Glutamatergic neuron (in vitro differentiated cells): ENCODE data around the gene NET1. TPM values are rescaled to one million over a fixed set of nuclear protein-coding genes. Genes with fewer than 3 reads are reported as not detected.

ENCODE experiments used
- DNase-seq: peaks from one replicate; pipeline ENCODE4 v3.0.0; 2022
- H3K27ac Mint-ChIP-seq: one replicate; pipeline ENCODE4 v1.8.0; 2020; ENCODE audit warnings: mild to moderate bottlenecking, mixed read lengths, inconsistent platforms; ENCODE audit not compliant: unreplicated experiment
- H3K27me3 Mint-ChIP-seq: one replicate; pipeline ENCODE4 v1.8.0; 2020; ENCODE audit warnings: mild to moderate bottlenecking, moderate library complexity, mixed read lengths, inconsistent platforms; ENCODE audit not compliant: unreplicated experiment
- H3K36me3 Mint-ChIP-seq: one replicate; pipeline ENCODE4 v1.8.0; 2020; ENCODE audit warnings: mild to moderate bottlenecking, mixed read lengths, inconsistent platforms; ENCODE audit not compliant: unreplicated experiment
- H3K4me1 Mint-ChIP-seq: one replicate; pipeline ENCODE4 v1.8.0; 2020; ENCODE audit warnings: mild to moderate bottlenecking, low read depth, mixed read lengths, inconsistent platforms; ENCODE audit not compliant: unreplicated experiment
- H3K4me3 Mint-ChIP-seq: one replicate; pipeline ENCODE4 v1.8.0; 2020; ENCODE audit warnings: mild to moderate bottlenecking, mixed read lengths, inconsistent platforms; ENCODE audit not compliant: unreplicated experiment
- H3K9me3 Mint-ChIP-seq: one replicate; pipeline ENCODE4 v1.8.0; 2020; ENCODE audit warnings: mild to moderate bottlenecking, moderate library complexity, mixed read lengths, inconsistent platforms; ENCODE audit not compliant: unreplicated experiment
- total RNA-seq: library from RNA; stranded (reverse); fragmentation: NEBNext Ultra II Directional; extraction: Animal tissue kit (Norgen Biotek cat#: 25700); gene quantifications from one replicate; pipeline ENCODE4 v1.2.1, GENCODE V29; 2021; ENCODE audit not compliant: unreplicated experiment
- TF ChIP-seq, protein P1 (sequence below): fragments of 200-600 bp; sonication (generic); IDR thresholded peaks from one replicate; pipeline ENCODE4 v1.5.0; 2021; ENCODE audit not compliant: partially characterized antibody, unreplicated experiment

The NET1 gene
- total RNA-seq, 1 donor from 2014 or later: 63.8 TPM

GRCh38 chr10:5390607-5391205 is 21.7 kb upstream of the NET1 start:
- TF ChIP-seq, protein P1, sequence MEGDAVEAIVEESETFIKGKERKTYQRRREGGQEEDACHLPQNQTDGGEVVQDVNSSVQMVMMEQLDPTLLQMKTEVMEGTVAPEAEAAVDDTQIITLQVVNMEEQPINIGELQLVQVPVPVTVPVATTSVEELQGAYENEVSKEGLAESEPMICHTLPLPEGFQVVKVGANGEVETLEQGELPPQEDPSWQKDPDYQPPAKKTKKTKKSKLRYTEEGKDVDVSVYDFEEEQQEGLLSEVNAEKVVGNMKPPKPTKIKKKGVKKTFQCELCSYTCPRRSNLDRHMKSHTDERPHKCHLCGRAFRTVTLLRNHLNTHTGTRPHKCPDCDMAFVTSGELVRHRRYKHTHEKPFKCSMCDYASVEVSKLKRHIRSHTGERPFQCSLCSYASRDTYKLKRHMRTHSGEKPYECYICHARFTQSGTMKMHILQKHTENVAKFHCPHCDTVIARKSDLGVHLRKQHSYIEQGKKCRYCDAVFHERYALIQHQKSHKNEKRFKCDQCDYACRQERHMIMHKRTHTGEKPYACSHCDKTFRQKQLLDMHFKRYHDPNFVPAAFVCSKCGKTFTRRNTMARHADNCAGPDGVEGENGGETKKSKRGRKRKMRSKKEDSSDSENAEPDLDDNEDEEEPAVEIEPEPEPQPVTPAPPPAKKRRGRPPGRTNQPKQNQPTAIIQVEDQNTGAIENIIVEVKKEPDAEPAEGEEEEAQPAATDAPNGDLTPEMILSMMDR: no peak
- no peak overlapping the region for H3K4me3 Mint-ChIP-seq

GRCh38 chr10:5391790-5392189 is 20.6 kb upstream of the NET1 start:
- peaks cover 20% of the 10 kb centered on the region for H3K36me3 Mint-ChIP-seq
- no peaks in the 10 kb centered on the region for H3K27me3 Mint-ChIP-seq
- no peak overlapping the region for H3K4me3 Mint-ChIP-seq
- H3K9me3 Mint-ChIP-seq: peaks cover 2% of the 10 kb centered on the region
- TF ChIP-seq, protein P1: no peak
- H3K4me1 Mint-ChIP-seq: no peaks in the 10 kb centered on the region
- no peak for DNase-seq
- H3K27ac Mint-ChIP-seq: no peak overlapping the region

More at GRCh38 chr10:5390607-5391205, 21.7 kb upstream of the NET1 start:
- no peaks in the 10 kb centered on the region for H3K4me1 Mint-ChIP-seq
- H3K9me3 Mint-ChIP-seq: no peaks in the 10 kb centered on the region
- no peak overlapping the region for H3K27ac Mint-ChIP-seq
- no peaks in the 10 kb centered on the region for H3K27me3 Mint-ChIP-seq
- peaks cover 27% of the 10 kb centered on the region for H3K36me3 Mint-ChIP-seq
- DNase-seq: no peak

GRCh38 chr10:5393529-5393928 is 18.8 kb upstream of the NET1 start:
- Mint-ChIP-seq H3K36me3 (peaks cover 14% of the 10 kb centered on the region), H3K4me1 (no peaks in the 10 kb centered on the region), H3K4me3 (no peak overlapping the region), H3K27me3 (no peaks in the 10 kb centered on the region), H3K27ac (no peak overlapping the region), H3K9me3 (peaks cover 2% of the 10 kb centered on the region)
- no peak for DNase-seq
- TF ChIP-seq, protein P1: no peak

DNA sequence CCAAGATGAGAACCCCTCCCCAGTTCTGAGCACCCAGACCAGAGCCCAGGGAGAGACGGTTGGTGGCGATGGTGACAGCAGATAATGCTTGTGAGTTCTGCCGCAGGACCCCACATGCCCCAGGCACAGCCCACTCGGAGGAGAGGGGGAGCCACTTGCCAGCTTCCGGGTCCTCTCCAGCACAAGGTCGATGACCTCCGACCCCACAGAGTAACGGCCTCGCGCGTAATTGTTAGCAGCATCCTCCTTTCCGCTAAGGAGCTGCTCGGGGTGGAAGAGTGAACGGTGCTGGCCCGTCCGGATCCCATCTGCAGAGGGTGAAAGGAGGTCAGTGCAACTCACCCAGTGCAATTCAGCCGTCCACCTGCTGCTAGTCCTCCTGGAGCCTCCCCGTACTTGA is 17.2 kb upstream of the NET1 start:
- Mint-ChIP-seq H3K36me3 (peaks cover 14% of the 10 kb centered on the region), H3K27ac (no peak overlapping the region), H3K27me3 (no peaks in the 10 kb centered on the region), H3K4me3 (no peak overlapping the region), H3K4me1 (no peaks in the 10 kb centered on the region), H3K9me3 (peaks cover 2% of the 10 kb centered on the region)
- DNase-seq: no peak
- TF ChIP-seq, protein P1: no peak

GRCh38 chr10:5396556-5397300 is 15.6 kb upstream of the NET1 start:
- H3K27me3 Mint-ChIP-seq: peaks cover 2% of the 10 kb centered on the region
- H3K9me3 Mint-ChIP-seq: peaks cover 2% of the 10 kb centered on the region
- no peaks in the 10 kb centered on the region for H3K4me1 Mint-ChIP-seq
- no peak overlapping the region for H3K27ac Mint-ChIP-seq
- no peak for DNase-seq
- H3K4me3 Mint-ChIP-seq: no peak overlapping the region
- H3K36me3 Mint-ChIP-seq: peaks cover 9% of the 10 kb centered on the region
- TF ChIP-seq, protein P1: no peak
